WTC11 (cell line): ENCODE measurements around the gene SNTA1. TPM values are rescaled to one million over a fixed set of nuclear protein-coding genes. Genes with fewer than 3 reads are reported as not detected.
A peak's percentile ranks its signal among the peaks of the same experiment; 100 is the strongest.

Source experiments
- ATAC-seq: fragments of 200-7000 bp; cut with Tn5 transposase; 2 replicates; pipeline ENCODE4 v1.10.0; 2021; ENCODE audit warnings: mild to moderate bottlenecking, moderate library complexity
- CTCF ChIA-PET: fragments of 300-600 bp; sonication (Branson Sonifier 250); formaldehyde crosslinking; loops from one replicate; lab custom pipeline; 2021; ENCODE audit warnings: antibody characterized with exemption; lab: Charles Lee
- POLR2A ChIA-PET: fragments of 350-600 bp; sonication (Branson Sonifier 250); formaldehyde crosslinking; loops from one replicate; lab custom pipeline; 2021; ENCODE audit warnings: antibody characterized with exemption; lab: Charles Lee
- DNase-seq: peaks from one replicate; pipeline ENCODE4 v3.0.0; 2021; ENCODE audit warnings: low spot score
- H3K27ac Mint-ChIP-seq: 2 replicates; pipeline ENCODE4 v1.8.0; 2021; ENCODE audit warnings: mixed read lengths
- H3K27me3 Mint-ChIP-seq: 2 replicates; pipeline ENCODE4 v1.8.0; 2021; ENCODE audit warnings: low read depth, mild to moderate bottlenecking, moderate library complexity, mixed read lengths
- H3K36me3 Mint-ChIP-seq: 2 replicates; pipeline ENCODE4 v1.8.0; 2021; ENCODE audit warnings: mixed read lengths
- H3K4me1 Mint-ChIP-seq: 2 replicates; pipeline ENCODE4 v1.8.0; 2022; ENCODE audit warnings: mixed read lengths
- H3K4me3 Mint-ChIP-seq: 2 replicates; pipeline ENCODE4 v1.8.0; 2021; ENCODE audit warnings: mild to moderate bottlenecking, moderate library complexity, mixed read lengths
- H3K9me3 Mint-ChIP-seq: 2 replicates; pipeline ENCODE4 v1.8.0; 2021; ENCODE audit warnings: mixed read lengths
- ATF1 ChIP-seq: sonication (generic); formaldehyde crosslinking; IDR thresholded peaks from 2 replicates; pipeline ENCODE4 v1.8.1; 2023; ENCODE audit warnings: mild to moderate bottlenecking, moderate library complexity, missing genetic modification reagents
- CBFB ChIP-seq: sonication (generic); formaldehyde crosslinking; IDR thresholded peaks from 2 replicates; pipeline ENCODE4 v1.8.1; 2022; ENCODE audit warnings: mild to moderate bottlenecking, low read depth, missing genetic modification reagents
- FOXK1 ChIP-seq: sonication (generic); formaldehyde crosslinking; IDR thresholded peaks from 2 replicates; pipeline ENCODE4 v1.8.0; 2022; ENCODE audit warnings: mild to moderate bottlenecking, moderate library complexity, missing genetic modification reagents
- FOXP1 ChIP-seq: sonication (generic); formaldehyde crosslinking; IDR thresholded peaks from 2 replicates; pipeline ENCODE4 v1.8.0; 2022; ENCODE audit warnings: missing genetic modification reagents, mild to moderate bottlenecking, moderate library complexity, borderline replicate concordance
- GABPB1 ChIP-seq: sonication (generic); formaldehyde crosslinking; IDR thresholded peaks from 2 replicates; pipeline ENCODE4 v1.8.1; 2023; ENCODE audit warnings: mild to moderate bottlenecking, missing genetic modification reagents
- PRRX2 ChIP-seq: fragments of 250-450 bp; sonication (Bioruptor Pico); IDR thresholded peaks from 2 replicates; pipeline ENCODE4 v1.8.0; 2021; ENCODE audit warnings: mild to moderate bottlenecking
- SMAD3 ChIP-seq: sonication (generic); formaldehyde crosslinking; IDR thresholded peaks from 2 replicates; pipeline ENCODE4 v1.8.0; 2022; ENCODE audit warnings: missing genetic modification reagents, mild to moderate bottlenecking, borderline replicate concordance
- TCF7 ChIP-seq: sonication (generic); formaldehyde crosslinking; IDR thresholded peaks from 2 replicates; pipeline ENCODE4 v1.8.0; 2022; ENCODE audit warnings: mild to moderate bottlenecking, low read depth, missing genetic modification reagents, moderate library complexity
- TP53 ChIP-seq: sonication (generic); formaldehyde crosslinking; IDR thresholded peaks from 2 replicates; pipeline ENCODE4 v1.8.1; 2023; ENCODE audit warnings: mild to moderate bottlenecking, missing genetic modification reagents
- ZNF121 ChIP-seq: sonication (generic); formaldehyde crosslinking; IDR thresholded peaks from 2 replicates; pipeline ENCODE4 v1.8.0; 2023; ENCODE audit warnings: missing genetic modification reagents
- ZNF138 ChIP-seq: sonication (generic); formaldehyde crosslinking; conservative IDR thresholded peaks from 2 replicates; pipeline ENCODE4 v1.8.1; 2022; ENCODE audit warnings: mild to moderate bottlenecking, moderate library complexity, missing genetic modification reagents
- ZNF263 ChIP-seq: sonication (generic); formaldehyde crosslinking; IDR thresholded peaks from 2 replicates; pipeline ENCODE4 v1.8.1; 2022; ENCODE audit warnings: low read depth, mild to moderate bottlenecking, moderate library complexity, missing genetic modification reagents
- ZNF416 ChIP-seq: fragments of 250-450 bp; sonication (Bioruptor Pico); IDR thresholded peaks from 2 replicates; pipeline ENCODE4 v1.9.0; 2021; ENCODE audit warnings: mild to moderate bottlenecking, inconsistent platforms
- total RNA-seq: library from RNA; stranded (reverse); gene quantifications from 3 replicates; pipeline ENCODE4 v1.2.3, GENCODE V29; 2021
- TF ChIP-seq, protein P1 (sequence below): fragments of 250-450 bp; sonication (Bioruptor Pico); IDR thresholded peaks from 2 replicates; pipeline ENCODE4 v1.8.0; 2021; ENCODE audit warnings: mild to moderate bottlenecking
- TF ChIP-seq, protein P2 (sequence below): sonication (generic); formaldehyde crosslinking; IDR thresholded peaks from 2 replicates; pipeline ENCODE4 v1.8.0; 2022; ENCODE audit warnings: missing genetic modification reagents
- TF ChIP-seq, protein P3 (sequence below): sonication (generic); formaldehyde crosslinking; IDR thresholded peaks from 2 replicates; pipeline ENCODE4 v1.8.1; 2023; ENCODE audit warnings: mild to moderate bottlenecking, missing genetic modification reagents, moderate library complexity
- TF ChIP-seq, protein P4 (sequence below): sonication (generic); formaldehyde crosslinking; IDR thresholded peaks from 2 replicates; pipeline ENCODE4 v1.8.1; 2023; ENCODE audit warnings: mild to moderate bottlenecking, missing genetic modification reagents
- TF ChIP-seq, protein P5 (sequence below): sonication (generic); formaldehyde crosslinking; IDR thresholded peaks from 2 replicates; pipeline ENCODE4 v1.8.1; 2022; ENCODE audit warnings: mild to moderate bottlenecking, missing genetic modification reagents, moderate library complexity, borderline replicate concordance
- TF ChIP-seq, protein P6 (sequence below): sonication (generic); formaldehyde crosslinking; IDR thresholded peaks from 2 replicates; pipeline ENCODE4 v1.8.1; 2022; ENCODE audit warnings: low read depth, mild to moderate bottlenecking, moderate library complexity, missing genetic modification reagents, borderline replicate concordance
- TF ChIP-seq, protein P7 (sequence below): sonication (generic); formaldehyde crosslinking; IDR thresholded peaks from 2 replicates; pipeline ENCODE4 v1.8.0; 2022; ENCODE audit warnings: mild to moderate bottlenecking, missing genetic modification reagents
- TF ChIP-seq, protein P8 (sequence below): sonication (generic); formaldehyde crosslinking; IDR thresholded peaks from 2 replicates; pipeline ENCODE4 v1.8.1; 2023; ENCODE audit warnings: mild to moderate bottlenecking, missing genetic modification reagents

Gene SNTA1
- total RNA-seq, 1 experiment from 2014 or later, result 5.3 TPM

DNA sequence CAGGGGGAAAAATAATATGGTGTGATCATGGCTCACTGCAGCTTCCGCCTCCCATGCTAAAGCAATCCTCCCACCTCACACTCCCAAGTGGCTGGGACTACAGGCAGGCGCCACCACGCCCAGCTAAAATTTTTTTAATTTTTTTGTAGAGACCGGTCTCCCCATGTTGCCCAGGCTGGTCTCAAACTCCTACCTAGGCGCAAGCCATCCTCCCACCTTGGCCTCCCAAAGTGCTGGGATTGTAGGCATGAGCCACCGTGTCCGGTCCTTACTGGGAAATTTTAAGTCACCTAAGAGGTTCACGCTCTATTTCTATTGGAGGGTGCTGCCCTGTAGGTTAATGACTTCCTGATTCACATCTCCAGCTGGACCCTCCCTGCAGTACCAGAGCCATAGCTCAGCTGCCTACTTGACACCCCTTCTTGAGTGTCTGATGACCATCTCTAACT is 41.6 kb downstream of the SNTA1 start (continued):
- TF ChIP-seq, protein P1, sequence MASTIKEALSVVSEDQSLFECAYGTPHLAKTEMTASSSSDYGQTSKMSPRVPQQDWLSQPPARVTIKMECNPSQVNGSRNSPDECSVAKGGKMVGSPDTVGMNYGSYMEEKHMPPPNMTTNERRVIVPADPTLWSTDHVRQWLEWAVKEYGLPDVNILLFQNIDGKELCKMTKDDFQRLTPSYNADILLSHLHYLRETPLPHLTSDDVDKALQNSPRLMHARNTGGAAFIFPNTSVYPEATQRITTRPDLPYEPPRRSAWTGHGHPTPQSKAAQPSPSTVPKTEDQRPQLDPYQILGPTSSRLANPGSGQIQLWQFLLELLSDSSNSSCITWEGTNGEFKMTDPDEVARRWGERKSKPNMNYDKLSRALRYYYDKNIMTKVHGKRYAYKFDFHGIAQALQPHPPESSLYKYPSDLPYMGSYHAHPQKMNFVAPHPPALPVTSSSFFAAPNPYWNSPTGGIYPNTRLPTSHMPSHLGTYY, result no peak
- TF ChIP-seq, protein P2, sequence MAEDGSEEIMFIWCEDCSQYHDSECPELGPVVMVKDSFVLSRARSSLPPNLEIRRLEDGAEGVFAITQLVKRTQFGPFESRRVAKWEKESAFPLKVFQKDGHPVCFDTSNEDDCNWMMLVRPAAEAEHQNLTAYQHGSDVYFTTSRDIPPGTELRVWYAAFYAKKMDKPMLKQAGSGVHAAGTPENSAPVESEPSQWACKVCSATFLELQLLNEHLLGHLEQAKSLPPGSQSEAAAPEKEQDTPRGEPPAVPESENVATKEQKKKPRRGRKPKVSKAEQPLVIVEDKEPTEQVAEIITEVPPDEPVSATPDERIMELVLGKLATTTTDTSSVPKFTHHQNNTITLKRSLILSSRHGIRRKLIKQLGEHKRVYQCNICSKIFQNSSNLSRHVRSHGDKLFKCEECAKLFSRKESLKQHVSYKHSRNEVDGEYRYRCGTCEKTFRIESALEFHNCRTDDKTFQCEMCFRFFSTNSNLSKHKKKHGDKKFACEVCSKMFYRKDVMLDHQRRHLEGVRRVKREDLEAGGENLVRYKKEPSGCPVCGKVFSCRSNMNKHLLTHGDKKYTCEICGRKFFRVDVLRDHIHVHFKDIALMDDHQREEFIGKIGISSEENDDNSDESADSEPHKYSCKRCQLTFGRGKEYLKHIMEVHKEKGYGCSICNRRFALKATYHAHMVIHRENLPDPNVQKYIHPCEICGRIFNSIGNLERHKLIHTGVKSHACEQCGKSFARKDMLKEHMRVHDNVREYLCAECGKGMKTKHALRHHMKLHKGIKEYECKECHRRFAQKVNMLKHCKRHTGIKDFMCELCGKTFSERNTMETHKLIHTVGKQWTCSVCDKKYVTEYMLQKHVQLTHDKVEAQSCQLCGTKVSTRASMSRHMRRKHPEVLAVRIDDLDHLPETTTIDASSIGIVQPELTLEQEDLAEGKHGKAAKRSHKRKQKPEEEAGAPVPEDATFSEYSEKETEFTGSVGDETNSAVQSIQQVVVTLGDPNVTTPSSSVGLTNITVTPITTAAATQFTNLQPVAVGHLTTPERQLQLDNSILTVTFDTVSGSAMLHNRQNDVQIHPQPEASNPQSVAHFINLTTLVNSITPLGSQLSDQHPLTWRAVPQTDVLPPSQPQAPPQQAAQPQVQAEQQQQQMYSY (CRISPR knock-in tag), result no peak
- TF ChIP-seq ATF1 (CRISPR knock-in tag), result no peak

DNA sequence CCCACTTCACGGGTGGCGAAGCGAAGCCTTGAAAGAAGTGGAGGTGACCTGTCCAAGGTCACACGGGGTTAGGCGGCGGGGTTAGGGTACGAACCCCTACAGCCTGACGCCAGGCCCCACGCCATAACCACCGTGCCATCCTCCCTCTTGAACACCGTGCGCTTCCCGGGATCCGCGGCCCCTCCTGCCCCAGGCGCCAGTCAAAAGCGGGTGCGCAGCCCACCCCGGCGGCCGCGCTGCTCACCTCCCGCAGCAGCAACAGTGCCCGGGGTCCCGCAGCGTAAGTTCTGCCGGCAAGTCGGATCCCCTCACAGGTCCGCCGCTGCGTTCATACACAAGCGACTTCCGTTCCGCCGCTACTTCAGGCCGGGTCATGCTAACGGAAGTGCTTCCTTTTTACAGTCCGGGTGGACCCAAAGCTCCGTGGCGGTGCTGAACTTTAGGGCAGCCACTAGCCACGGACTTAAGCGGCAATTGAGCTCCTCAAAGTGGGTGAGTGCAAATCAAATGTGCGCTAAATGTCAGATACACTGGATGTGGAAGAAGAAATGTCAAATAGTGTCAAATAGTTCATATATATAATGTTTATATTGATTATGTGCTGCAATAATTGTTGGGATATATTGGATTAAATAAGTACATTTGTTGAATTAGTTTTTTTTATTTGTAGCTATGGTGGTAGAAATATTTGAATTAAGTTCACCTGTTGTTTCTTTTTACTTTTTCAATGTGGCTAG is 42.2 kb downstream of the SNTA1 start, which contains the start of gene CDK5RAP1:
TSS of gene CDK5RAP1 (minus strand) at position 336 of the 737 bp plus-strand sequence. CDS start 4,455 bp downstream, outside the sequence.
- no peaks in the 10 kb centered on the region for H3K27me3 Mint-ChIP-seq
- ChIA-PET POLR2A (interaction anchor here (0.6 to 1.3 kb wide), 4 partner anchors 42 to 266 kb away, joined by 3 to 5 read pairs (median 4); partner anchors contain the start of genes ACTL10 and SNTA1), CTCF (interaction anchor here (0.7 to 3.2 kb wide), 7 partner anchors 10 to 266 kb away, joined by 3 to 18 read pairs (median 3); partner anchors contain the start of gene ACTL10)
- DNase-seq (peak; percentile 83), ATAC-seq (peak; percentile 87)
- H3K9me3 Mint-ChIP-seq, result no peaks in the 10 kb centered on the region
- peak within 1 kb of the TSS; percentile 93 for H3K27ac Mint-ChIP-seq
- H3K4me3 Mint-ChIP-seq, result peak within 1 kb of the TSS; percentile 93
- peaks cover 11% of the 10 kb centered on the region for H3K4me1 Mint-ChIP-seq
- H3K36me3 Mint-ChIP-seq, result peaks cover 5% of the 10 kb centered on the region; the same call in 1 of the 2 replicates
- TF ChIP-seq TCF7 (CRISPR knock-in tag) (no peak), CBFB (CRISPR knock-in tag) (peak; percentile 83; the same call in 1 of the 2 replicates), PRRX2 (CRISPR knock-in tag) (no peak), TP53 (no peak), ZNF263 (CRISPR knock-in tag) (no peak), FOXP1 (CRISPR knock-in tag) (peak; percentile 51; the same call in 1 of the 2 replicates), ZNF121 (CRISPR knock-in tag) (no peak), ATF1 (CRISPR knock-in tag) (no peak), ZNF138 (CRISPR knock-in tag) (no peak), ZNF416 (CRISPR knock-in tag) (no peak), GABPB1 (peak; percentile 94), SMAD3 (CRISPR knock-in tag) (no peak), FOXK1 (CRISPR knock-in tag) (peak; percentile 90; the same call in 1 of the 2 replicates)
- TF ChIP-seq, protein P3, sequence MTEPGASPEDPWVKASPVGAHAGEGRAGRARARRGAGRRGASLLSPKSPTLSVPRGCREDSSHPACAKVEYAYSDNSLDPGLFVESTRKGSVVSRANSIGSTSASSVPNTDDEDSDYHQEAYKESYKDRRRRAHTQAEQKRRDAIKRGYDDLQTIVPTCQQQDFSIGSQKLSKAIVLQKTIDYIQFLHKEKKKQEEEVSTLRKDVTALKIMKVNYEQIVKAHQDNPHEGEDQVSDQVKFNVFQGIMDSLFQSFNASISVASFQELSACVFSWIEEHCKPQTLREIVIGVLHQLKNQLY (CRISPR knock-in tag), result no peak
- TF ChIP-seq, protein P4, sequence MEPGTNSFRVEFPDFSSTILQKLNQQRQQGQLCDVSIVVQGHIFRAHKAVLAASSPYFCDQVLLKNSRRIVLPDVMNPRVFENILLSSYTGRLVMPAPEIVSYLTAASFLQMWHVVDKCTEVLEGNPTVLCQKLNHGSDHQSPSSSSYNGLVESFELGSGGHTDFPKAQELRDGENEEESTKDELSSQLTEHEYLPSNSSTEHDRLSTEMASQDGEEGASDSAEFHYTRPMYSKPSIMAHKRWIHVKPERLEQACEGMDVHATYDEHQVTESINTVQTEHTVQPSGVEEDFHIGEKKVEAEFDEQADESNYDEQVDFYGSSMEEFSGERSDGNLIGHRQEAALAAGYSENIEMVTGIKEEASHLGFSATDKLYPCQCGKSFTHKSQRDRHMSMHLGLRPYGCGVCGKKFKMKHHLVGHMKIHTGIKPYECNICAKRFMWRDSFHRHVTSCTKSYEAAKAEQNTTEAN, result no peak
- TF ChIP-seq, protein P5, sequence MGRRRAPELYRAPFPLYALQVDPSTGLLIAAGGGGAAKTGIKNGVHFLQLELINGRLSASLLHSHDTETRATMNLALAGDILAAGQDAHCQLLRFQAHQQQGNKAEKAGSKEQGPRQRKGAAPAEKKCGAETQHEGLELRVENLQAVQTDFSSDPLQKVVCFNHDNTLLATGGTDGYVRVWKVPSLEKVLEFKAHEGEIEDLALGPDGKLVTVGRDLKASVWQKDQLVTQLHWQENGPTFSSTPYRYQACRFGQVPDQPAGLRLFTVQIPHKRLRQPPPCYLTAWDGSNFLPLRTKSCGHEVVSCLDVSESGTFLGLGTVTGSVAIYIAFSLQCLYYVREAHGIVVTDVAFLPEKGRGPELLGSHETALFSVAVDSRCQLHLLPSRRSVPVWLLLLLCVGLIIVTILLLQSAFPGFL (CRISPR knock-in tag), result peak; percentile 83; the same call in 1 of the 2 replicates
- TF ChIP-seq, protein P6, sequence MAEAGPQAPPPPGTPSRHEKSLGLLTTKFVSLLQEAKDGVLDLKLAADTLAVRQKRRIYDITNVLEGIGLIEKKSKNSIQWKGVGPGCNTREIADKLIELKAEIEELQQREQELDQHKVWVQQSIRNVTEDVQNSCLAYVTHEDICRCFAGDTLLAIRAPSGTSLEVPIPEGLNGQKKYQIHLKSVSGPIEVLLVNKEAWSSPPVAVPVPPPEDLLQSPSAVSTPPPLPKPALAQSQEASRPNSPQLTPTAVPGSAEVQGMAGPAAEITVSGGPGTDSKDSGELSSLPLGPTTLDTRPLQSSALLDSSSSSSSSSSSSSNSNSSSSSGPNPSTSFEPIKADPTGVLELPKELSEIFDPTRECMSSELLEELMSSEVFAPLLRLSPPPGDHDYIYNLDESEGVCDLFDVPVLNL (CRISPR knock-in tag), result no peak
- TF ChIP-seq, protein P7, sequence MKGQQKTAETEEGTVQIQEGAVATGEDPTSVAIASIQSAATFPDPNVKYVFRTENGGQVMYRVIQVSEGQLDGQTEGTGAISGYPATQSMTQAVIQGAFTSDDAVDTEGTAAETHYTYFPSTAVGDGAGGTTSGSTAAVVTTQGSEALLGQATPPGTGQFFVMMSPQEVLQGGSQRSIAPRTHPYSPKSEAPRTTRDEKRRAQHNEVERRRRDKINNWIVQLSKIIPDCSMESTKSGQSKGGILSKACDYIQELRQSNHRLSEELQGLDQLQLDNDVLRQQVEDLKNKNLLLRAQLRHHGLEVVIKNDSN (CRISPR knock-in tag), result 0 out of 2 replicates have a peak, but pooled peaks have one; percentile 31
- TF ChIP-seq, protein P8, sequence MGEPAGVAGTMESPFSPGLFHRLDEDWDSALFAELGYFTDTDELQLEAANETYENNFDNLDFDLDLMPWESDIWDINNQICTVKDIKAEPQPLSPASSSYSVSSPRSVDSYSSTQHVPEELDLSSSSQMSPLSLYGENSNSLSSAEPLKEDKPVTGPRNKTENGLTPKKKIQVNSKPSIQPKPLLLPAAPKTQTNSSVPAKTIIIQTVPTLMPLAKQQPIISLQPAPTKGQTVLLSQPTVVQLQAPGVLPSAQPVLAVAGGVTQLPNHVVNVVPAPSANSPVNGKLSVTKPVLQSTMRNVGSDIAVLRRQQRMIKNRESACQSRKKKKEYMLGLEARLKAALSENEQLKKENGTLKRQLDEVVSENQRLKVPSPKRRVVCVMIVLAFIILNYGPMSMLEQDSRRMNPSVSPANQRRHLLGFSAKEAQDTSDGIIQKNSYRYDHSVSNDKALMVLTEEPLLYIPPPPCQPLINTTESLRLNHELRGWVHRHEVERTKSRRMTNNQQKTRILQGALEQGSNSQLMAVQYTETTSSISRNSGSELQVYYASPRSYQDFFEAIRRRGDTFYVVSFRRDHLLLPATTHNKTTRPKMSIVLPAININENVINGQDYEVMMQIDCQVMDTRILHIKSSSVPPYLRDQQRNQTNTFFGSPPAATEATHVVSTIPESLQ (CRISPR knock-in tag), result no peak
